Lower leg skin (tissue), 3 donors: ENCODE results near the gene GNGT1.

Experiments used
- POLR2A ChIP-seq, 2 donors: fragments of 450-650 bp; IDR thresholded peaks; one replicate each; pipeline ENCODE4 v1.6.1; 2016 to 2017; ENCODE audit warnings: antibody characterized with exemption in 2 of 2, mild to moderate bottlenecking in 1 of 2, moderate library complexity in 1 of 2
- TF ChIP-seq, protein P1 (sequence below), 3 donors: fragments of 450-650 bp; IDR thresholded peaks; one replicate each; pipeline ENCODE4 v1.5.1; 2016; ENCODE audit warnings: antibody characterized with exemption in 3 of 3, mild to moderate bottlenecking in 3 of 3, moderate library complexity in 2 of 3

DNA sequence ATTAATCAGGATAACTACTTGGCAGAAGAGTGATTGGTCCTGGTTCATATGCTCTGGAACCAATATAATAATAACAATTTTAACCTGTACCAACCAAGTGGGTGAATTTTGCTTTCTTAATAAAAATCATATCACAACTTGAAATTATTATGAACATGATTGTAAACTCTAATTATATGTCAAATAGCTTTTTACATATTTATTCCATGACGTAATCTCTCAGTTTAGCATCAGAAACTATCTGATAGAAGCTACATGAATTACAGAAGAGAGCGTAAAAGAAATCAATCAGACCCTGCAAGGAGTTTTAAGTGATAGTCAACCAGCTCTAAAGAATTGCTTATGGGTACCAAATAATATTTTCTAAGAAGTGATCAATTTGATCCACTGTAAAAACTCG is 25.3 kb downstream of the GNGT1 start:
- TF ChIP-seq, protein P1, sequence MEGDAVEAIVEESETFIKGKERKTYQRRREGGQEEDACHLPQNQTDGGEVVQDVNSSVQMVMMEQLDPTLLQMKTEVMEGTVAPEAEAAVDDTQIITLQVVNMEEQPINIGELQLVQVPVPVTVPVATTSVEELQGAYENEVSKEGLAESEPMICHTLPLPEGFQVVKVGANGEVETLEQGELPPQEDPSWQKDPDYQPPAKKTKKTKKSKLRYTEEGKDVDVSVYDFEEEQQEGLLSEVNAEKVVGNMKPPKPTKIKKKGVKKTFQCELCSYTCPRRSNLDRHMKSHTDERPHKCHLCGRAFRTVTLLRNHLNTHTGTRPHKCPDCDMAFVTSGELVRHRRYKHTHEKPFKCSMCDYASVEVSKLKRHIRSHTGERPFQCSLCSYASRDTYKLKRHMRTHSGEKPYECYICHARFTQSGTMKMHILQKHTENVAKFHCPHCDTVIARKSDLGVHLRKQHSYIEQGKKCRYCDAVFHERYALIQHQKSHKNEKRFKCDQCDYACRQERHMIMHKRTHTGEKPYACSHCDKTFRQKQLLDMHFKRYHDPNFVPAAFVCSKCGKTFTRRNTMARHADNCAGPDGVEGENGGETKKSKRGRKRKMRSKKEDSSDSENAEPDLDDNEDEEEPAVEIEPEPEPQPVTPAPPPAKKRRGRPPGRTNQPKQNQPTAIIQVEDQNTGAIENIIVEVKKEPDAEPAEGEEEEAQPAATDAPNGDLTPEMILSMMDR (IDR thresholded peaks at IDR 0.05): no peak
- no peak for TF ChIP-seq POLR2A (IDR thresholded peaks at IDR 0.05)
